B cell (primary cell): ENCODE results near the gene UNC5A. TPM values are rescaled to one million over a fixed set of nuclear protein-coding genes. Genes with fewer than 3 reads are reported as not detected.

Experiments
- ATAC-seq: fragments of 200-7000 bp; cut with Tn5 transposase; one replicate; pipeline ENCODE4 v1.10.0; 2021; ENCODE audit warnings: low read depth, mild to moderate bottlenecking, moderate number of reproducible peaks, moderate library complexity
- CTCF ChIA-PET: fragments of 350-600 bp; sonication (Branson Sonifier 250); formaldehyde crosslinking; loops from one replicate; lab custom pipeline; 2021; ENCODE audit warnings: antibody characterized with exemption, inconsistent platforms; lab: Charles Lee
- POLR2A ChIA-PET: fragments of 350-600 bp; sonication (Branson Sonifier 250); formaldehyde crosslinking; loops from one replicate; lab custom pipeline; 2021; ENCODE audit warnings: antibody characterized with exemption; lab: Charles Lee
- DNase-seq: peaks from one replicate; pipeline ENCODE4 v3.0.0; 2013
- H2AFZ ChIP-seq: 2 replicates; pipeline ENCODE4 v1.6.1; 2012; ENCODE audit warnings: mild to moderate bottlenecking, low read depth, low read length; ENCODE audit not compliant: insufficient read depth, poor library complexity, severe bottlenecking
- H3K27ac ChIP-seq, 2 donors: 1 replicate in 1 of 2; 2 replicates in 1 of 2; pipeline ENCODE4 v1.5.1; 2012 to 2013; ENCODE audit warnings: low read length in 2 of 2, mild to moderate bottlenecking in 2 of 2, moderate library complexity in 1 of 2
- H3K27me3 ChIP-seq, 4 experiments: fragments of 200-600 bp in 1 of 4; sonication (generic) in 1 of 4; replicated peaks in 1 of 4; 1 replicate in 2 of 4; 2 replicates in 2 of 4; pipeline versions ENCODE4 v1.6.1 to v1.7.0; 2013 to 2016; ENCODE audit warnings: low read length in 3 of 4, mild to moderate bottlenecking in 2 of 4, mixed read lengths in 1 of 4, moderate library complexity in 1 of 4; ENCODE audit not compliant: insufficient read depth in 4 of 4, control insufficient read depth in 3 of 4; ENCODE audit errors: control extremely low read depth in 1 of 4
- H3K36me3 ChIP-seq, 2 experiments: replicated peaks in 1 of 2; 1 replicate in 1 of 2; 2 replicates in 1 of 2; pipeline versions ENCODE4 v1.6.1 to v1.7.1; 2013; ENCODE audit warnings: low read length in 1 of 2; ENCODE audit not compliant: insufficient read depth in 2 of 2, control insufficient read depth in 1 of 2; ENCODE audit errors: control extremely low read depth in 1 of 2, extremely low read depth in 1 of 2
- H3K4me1 ChIP-seq, 2 donors: fragments of 200-600 bp in 1 of 2; sonication (generic) in 1 of 2; 1 replicate in 1 of 2; 2 replicates in 1 of 2; pipeline versions ENCODE4 v1.5.1 to v1.6.1; 2013 to 2017; ENCODE audit warnings: low read length in 2 of 2; ENCODE audit not compliant: control insufficient read depth in 2 of 2, insufficient read depth in 2 of 2
- H3K4me2 ChIP-seq: replicated peaks from 2 replicates; pipeline ENCODE3; 2012; ENCODE audit warnings: mild to moderate bottlenecking, low read depth, low read length; ENCODE audit not compliant: poor library complexity, severe bottlenecking
- H3K4me3 ChIP-seq, 5 experiments: fragments of 200-600 bp in 1 of 5; sonication (generic) in 1 of 5; 1 replicate in 3 of 5; 2 replicates in 2 of 5; pipeline versions ENCODE4 v1.5.1 to v1.7.0; 2011 to 2016; ENCODE audit warnings: low read length in 4 of 5, mild to moderate bottlenecking in 4 of 5, low read depth in 2 of 5, control low read depth in 1 of 5, moderate library complexity in 1 of 5; ENCODE audit not compliant: insufficient read depth in 1 of 5; ENCODE audit errors: control extremely low read depth in 1 of 5, extremely low read depth in 1 of 5
- H3K79me2 ChIP-seq: fragments of 200-600 bp; sonication (generic); one replicate; pipeline ENCODE4 v1.6.0; 2016; ENCODE audit warnings: low read length; ENCODE audit not compliant: control insufficient read depth, insufficient read depth
- H3K9ac ChIP-seq: fragments of 200-600 bp; sonication (generic); 2 replicates; pipeline ENCODE4 v1.6.1; 2017; ENCODE audit warnings: mild to moderate bottlenecking, low read length, moderate library complexity
- H3K9me3 ChIP-seq, 3 donors: one replicate each; pipeline versions ENCODE4 v1.6.1 to v1.7.1; 2013; ENCODE audit warnings: low read length in 2 of 3; ENCODE audit not compliant: control insufficient read depth in 2 of 3, insufficient read depth in 1 of 3; ENCODE audit errors: control extremely low read depth in 1 of 3
- H4K20me1 ChIP-seq: 2 replicates; pipeline ENCODE4 v1.6.0; 2012; ENCODE audit warnings: mild to moderate bottlenecking, low read length; ENCODE audit not compliant: insufficient read depth, control insufficient read depth, poor library complexity, severe bottlenecking
- H3K27ac Mint-ChIP-seq: one replicate; pipeline ENCODE4 v1.8.0; 2021; ENCODE audit warnings: mixed read lengths
- H3K27me3 Mint-ChIP-seq: one replicate; pipeline ENCODE4 v1.8.0; 2021; ENCODE audit warnings: mixed read lengths
- H3K4me1 Mint-ChIP-seq: one replicate; pipeline ENCODE4 v1.8.0; 2021; ENCODE audit warnings: mixed read lengths
- H3K4me3 Mint-ChIP-seq: one replicate; pipeline ENCODE4 v1.8.0; 2021; ENCODE audit warnings: mixed read lengths
- H3K9me3 Mint-ChIP-seq: one replicate; pipeline ENCODE4 v1.8.0; 2022; ENCODE audit warnings: mixed read lengths; ENCODE audit not compliant: insufficient read depth
- EZH2 ChIP-seq: IDR thresholded peaks from 2 replicates; pipeline ENCODE4 v1.6.1; 2012; ENCODE audit warnings: borderline replicate concordance, low read depth, mild to moderate bottlenecking, moderate library complexity, low read length; ENCODE audit not compliant: insufficient read depth, poor library complexity, severe bottlenecking
- WGBS: methylation state at CpG from one replicate; pipeline ENCODE4 v1.1.5; 2013; ENCODE audit warnings: missing lambda C conversion rate; ENCODE audit not compliant: insufficient coverage; 5-methylcytosine and 5-hydroxymethylcytosine counted together
- intact Hi-C: fragments of 100-400 bp; cut with micrococcal nuclease; formaldehyde crosslinking; loops from one replicate; pipeline ENCODE4 v1.10.0; 2022
- polyA plus RNA-seq: library from polyadenylated mRNA; depleted of rRNA; stranded (reverse); fragments of >200 nt; gene quantifications from 2 replicates; pipeline ENCODE4 v1.2.3, GENCODE V29; 2012
- total RNA-seq, 2 donors: library from RNA; stranded (reverse); fragments of 120-200 nt in 1 of 2; gene quantifications; 1 replicate in 1 of 2; 2 replicates in 1 of 2; pipeline versions ENCODE4 v1.2.3 to v1.2.4, GENCODE V29; 2013 to 2022
- TF ChIP-seq, protein P1 (sequence below): fragments of 200-600 bp; IDR thresholded peaks from one replicate; pipeline ENCODE4 v1.8.0; 2022; ENCODE audit warnings: antibody characterized with exemption, mild to moderate bottlenecking

UNC5A gene
- total and polyA plus RNA-seq, 2 donors (not counting 1 experiment from before 2014, with no cell fraction given): not detected

DNA sequence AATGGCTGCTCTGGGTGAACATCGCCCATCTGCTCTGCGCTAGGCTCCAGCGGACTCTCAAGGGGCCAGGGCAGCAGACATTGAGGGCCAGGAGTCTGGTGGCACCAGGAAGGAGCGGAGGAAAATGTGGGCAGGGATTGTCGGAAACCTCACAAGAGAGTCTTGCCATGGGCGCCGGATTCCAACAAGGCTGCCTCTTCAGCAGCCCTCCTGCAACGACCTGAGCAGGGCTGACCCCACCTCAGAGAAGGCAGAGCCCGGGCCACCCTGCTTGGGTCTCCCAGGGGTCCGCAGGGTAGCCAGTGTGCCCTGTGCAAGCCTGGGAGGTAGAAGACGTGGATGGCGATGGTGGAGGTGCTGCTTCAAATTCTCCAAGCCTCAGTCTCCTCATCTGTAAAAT lies 11.4 kb upstream of the UNC5A start:
- CTCF ChIA-PET: no interaction called here
- Histone ChIP-seq H3K36me3 (no peaks in the 10 kb centered on the region), H3K4me3 (no peak overlapping the region), H2AFZ (no peak overlapping the region), H3K9me3 (peaks cover 0 to 3% (median 0%) of the 10 kb centered on the region in 3 donors), H3K27ac (no peak overlapping the region), H3K27me3 (peaks cover 0 to 22% (median 2%) of the 10 kb centered on the region in 4 experiments), H3K4me1 (no peaks in the 10 kb centered on the region), H3K9ac (no peak overlapping the region), H3K79me2 (no peaks in the 10 kb centered on the region), H3K4me2 (no peak overlapping the region), H4K20me1 (no peaks in the 10 kb centered on the region)
- 88% methylated on average over 8 of the region's 12 CpGs for WGBS
- POLR2A ChIA-PET: no interaction called here
- H3K9me3 Mint-ChIP-seq: no peaks in the 10 kb centered on the region
- peaks cover 40% of the 10 kb centered on the region for H3K27me3 Mint-ChIP-seq
- intact Hi-C loops: no loop called here
- DNase-seq (no peak), ATAC-seq (no peak)
- H3K4me1 Mint-ChIP-seq: no peaks in the 10 kb centered on the region
- TF ChIP-seq, protein P1, sequence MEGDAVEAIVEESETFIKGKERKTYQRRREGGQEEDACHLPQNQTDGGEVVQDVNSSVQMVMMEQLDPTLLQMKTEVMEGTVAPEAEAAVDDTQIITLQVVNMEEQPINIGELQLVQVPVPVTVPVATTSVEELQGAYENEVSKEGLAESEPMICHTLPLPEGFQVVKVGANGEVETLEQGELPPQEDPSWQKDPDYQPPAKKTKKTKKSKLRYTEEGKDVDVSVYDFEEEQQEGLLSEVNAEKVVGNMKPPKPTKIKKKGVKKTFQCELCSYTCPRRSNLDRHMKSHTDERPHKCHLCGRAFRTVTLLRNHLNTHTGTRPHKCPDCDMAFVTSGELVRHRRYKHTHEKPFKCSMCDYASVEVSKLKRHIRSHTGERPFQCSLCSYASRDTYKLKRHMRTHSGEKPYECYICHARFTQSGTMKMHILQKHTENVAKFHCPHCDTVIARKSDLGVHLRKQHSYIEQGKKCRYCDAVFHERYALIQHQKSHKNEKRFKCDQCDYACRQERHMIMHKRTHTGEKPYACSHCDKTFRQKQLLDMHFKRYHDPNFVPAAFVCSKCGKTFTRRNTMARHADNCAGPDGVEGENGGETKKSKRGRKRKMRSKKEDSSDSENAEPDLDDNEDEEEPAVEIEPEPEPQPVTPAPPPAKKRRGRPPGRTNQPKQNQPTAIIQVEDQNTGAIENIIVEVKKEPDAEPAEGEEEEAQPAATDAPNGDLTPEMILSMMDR: no peak
- TF ChIP-seq EZH2: no peak
- H3K4me3 Mint-ChIP-seq: no peak overlapping the region
- H3K27ac Mint-ChIP-seq: no peak overlapping the region

DNA sequence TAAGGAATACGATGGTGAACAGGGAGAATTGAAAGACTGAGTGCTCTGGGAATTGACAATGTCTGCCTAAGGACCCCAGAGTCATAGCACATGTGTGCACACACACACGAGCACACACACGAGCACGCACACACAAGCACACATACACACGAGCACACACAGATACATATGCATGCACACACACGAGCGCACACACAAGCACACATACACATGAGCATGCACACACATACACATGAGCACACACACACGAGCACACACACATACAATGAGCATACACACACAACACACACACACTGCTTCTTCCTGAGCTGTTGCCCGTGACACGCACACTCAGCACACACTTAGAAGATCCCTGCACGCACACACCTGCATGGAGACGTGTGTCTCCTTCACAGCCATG lies 10.9 kb upstream of the UNC5A start:
- H3K4me3 ChIP-seq: no peak overlapping the region
- intact Hi-C loops: no loop called here
- no peaks in the 10 kb centered on the region for H3K4me1 ChIP-seq
- H3K79me2 ChIP-seq: no peaks in the 10 kb centered on the region
- no peak for TF ChIP-seq EZH2
- TF ChIP-seq, protein P1: no peak
- H3K27ac ChIP-seq: no peak overlapping the region
- H3K9me3 Mint-ChIP-seq: no peaks in the 10 kb centered on the region
- H3K27me3 ChIP-seq: peaks cover 0 to 21% (median 2%) of the 10 kb centered on the region in 4 experiments
- ATAC-seq (no peak), DNase-seq (no peak)
- no peak overlapping the region for H2AFZ ChIP-seq
- POLR2A ChIA-PET: no interaction called here
- peaks cover 40% of the 10 kb centered on the region for H3K27me3 Mint-ChIP-seq
- no peak overlapping the region for H3K9ac ChIP-seq
- H4K20me1 ChIP-seq: no peaks in the 10 kb centered on the region
- CTCF ChIA-PET: no interaction called here
- 84% methylated on average over 12 of the region's 12 CpGs for WGBS
- no peak overlapping the region for H3K4me2 ChIP-seq
- peaks cover 0 to 4% (median 0%) of the 10 kb centered on the region in 3 donors for H3K9me3 ChIP-seq
- no peak overlapping the region for H3K4me3 Mint-ChIP-seq
- no peaks in the 10 kb centered on the region for H3K36me3 ChIP-seq
- no peak overlapping the region for H3K27ac Mint-ChIP-seq
- no peaks in the 10 kb centered on the region for H3K4me1 Mint-ChIP-seq
